HEK293 (cell line): ENCODE results near the gene KIF2C.

ENCODE experiments used
- KLF8 ChIP-seq: fragments of 450-650 bp; formaldehyde crosslinking; IDR thresholded peaks from 2 replicates; pipeline ENCODE4 v1.5.1; 2016; ENCODE audit warnings: missing biosample characterization, missing genetic modification characterization
- MEIS1 ChIP-seq: sonication (generic); formaldehyde crosslinking; IDR thresholded peaks from 2 replicates; pipeline ENCODE4 v1.8.1; 2022; ENCODE audit warnings: missing genetic modification reagents, mild to moderate bottlenecking, borderline replicate concordance
- TRIM28 ChIP-seq: IDR thresholded peaks from 2 replicates; pipeline ENCODE4 v1.6.1; 2011; ENCODE audit warnings: low read length, control low read depth, borderline replicate concordance
- ZFP69B ChIP-seq: fragments of 450-650 bp; formaldehyde crosslinking; IDR thresholded peaks from 2 replicates; pipeline ENCODE4 v1.5.1; 2016; ENCODE audit warnings: missing biosample characterization, missing genetic modification characterization
- ZNF140 ChIP-seq: fragments of 450-650 bp; formaldehyde crosslinking; IDR thresholded peaks from 2 replicates; pipeline ENCODE4 v1.5.1; 2016; ENCODE audit warnings: missing biosample characterization, missing genetic modification characterization
- ZNF169 ChIP-seq: fragments of 450-650 bp; formaldehyde crosslinking; IDR thresholded peaks from 2 replicates; pipeline ENCODE4 v1.5.1; 2016; ENCODE audit warnings: missing biosample characterization, missing genetic modification characterization
- ZNF175 ChIP-seq: fragments of 450-650 bp; formaldehyde crosslinking; IDR thresholded peaks from 2 replicates; pipeline ENCODE4 v1.5.1; 2016; ENCODE audit warnings: missing biosample characterization, missing genetic modification characterization
- ZNF184 ChIP-seq: fragments of 450-650 bp; IDR thresholded peaks from 2 replicates; pipeline ENCODE4 v1.5.1; 2018; ENCODE audit warnings: missing biosample characterization, mild to moderate bottlenecking, missing genetic modification characterization
- ZNF202 ChIP-seq: fragments of 450-650 bp; formaldehyde crosslinking; IDR thresholded peaks from 2 replicates; pipeline ENCODE4 v1.5.1; 2016; ENCODE audit warnings: missing biosample characterization, missing genetic modification characterization, borderline replicate concordance
- ZNF266 ChIP-seq: fragments of 450-650 bp; formaldehyde crosslinking; IDR thresholded peaks from 2 replicates; pipeline ENCODE4 v1.5.1; 2016; ENCODE audit warnings: missing biosample characterization, missing genetic modification characterization, low read depth
- ZNF311 ChIP-seq: fragments of 450-650 bp; formaldehyde crosslinking; IDR thresholded peaks from 2 replicates; pipeline ENCODE4 v1.5.1; 2017; ENCODE audit warnings: missing biosample characterization, missing genetic modification characterization, borderline replicate concordance
- ZNF521 ChIP-seq: fragments of 450-650 bp; formaldehyde crosslinking; IDR thresholded peaks from 2 replicates; pipeline ENCODE4 v1.5.1; 2017; ENCODE audit warnings: missing biosample characterization, mild to moderate bottlenecking, missing genetic modification characterization
- ZNF548 ChIP-seq: fragments of 450-650 bp; formaldehyde crosslinking; IDR thresholded peaks from 2 replicates; pipeline ENCODE4 v1.5.1; 2016; ENCODE audit warnings: missing biosample characterization, missing genetic modification characterization
- ZNF600 ChIP-seq: fragments of 450-650 bp; formaldehyde crosslinking; IDR thresholded peaks from 2 replicates; pipeline ENCODE4 v1.5.1; 2016; ENCODE audit warnings: missing biosample characterization, missing genetic modification characterization
- ZNF626 ChIP-seq: fragments of 450-650 bp; sonication (Bioruptor Pico); formaldehyde crosslinking; IDR thresholded peaks from 2 replicates; pipeline ENCODE4 v1.5.1; 2018; ENCODE audit warnings: missing biosample characterization, missing genetic modification characterization, inconsistent platforms
- ZNF677 ChIP-seq: fragments of 450-650 bp; IDR thresholded peaks from 2 replicates; pipeline ENCODE4 v1.5.0; 2018; ENCODE audit warnings: missing biosample characterization, mild to moderate bottlenecking, missing genetic modification characterization, moderate library complexity
- ZNF76 ChIP-seq: fragments of 450-650 bp; formaldehyde crosslinking; IDR thresholded peaks from 2 replicates; pipeline ENCODE4; 2016; ENCODE audit warnings: low read depth, missing biosample characterization, missing genetic modification characterization, borderline replicate concordance
- TF ChIP-seq, protein P1 (sequence below): fragments of 450-650 bp; formaldehyde crosslinking; IDR thresholded peaks from 2 replicates; pipeline ENCODE4 v1.5.1; 2017; ENCODE audit warnings: missing biosample characterization, mild to moderate bottlenecking, missing genetic modification characterization, moderate library complexity
- TF ChIP-seq, protein P2 (sequence below): fragments of 450-650 bp; formaldehyde crosslinking; IDR thresholded peaks from 2 replicates; pipeline ENCODE4 v1.5.1; 2016; ENCODE audit warnings: missing biosample characterization, missing genetic modification characterization
- TF ChIP-seq, protein P3 (sequence below): fragments of 450-650 bp; formaldehyde crosslinking; IDR thresholded peaks from 2 replicates; pipeline ENCODE4 v1.5.1; 2016; ENCODE audit warnings: missing biosample characterization, missing genetic modification characterization
- TF ChIP-seq, protein P4 (sequence below): fragments of 450-650 bp; formaldehyde crosslinking; IDR thresholded peaks from 2 replicates; pipeline ENCODE4; 2016; ENCODE audit warnings: missing biosample characterization, missing genetic modification characterization
- TF ChIP-seq, protein P5 (sequence below): fragments of 450-650 bp; formaldehyde crosslinking; IDR thresholded peaks from 2 replicates; pipeline ENCODE4 v1.5.1; 2016; ENCODE audit warnings: missing biosample characterization, missing genetic modification characterization
- TF ChIP-seq, protein P6 (sequence below): fragments of 450-650 bp; formaldehyde crosslinking; IDR thresholded peaks from 2 replicates; pipeline ENCODE4 v1.5.1; 2016; ENCODE audit warnings: missing biosample characterization, missing genetic modification characterization
- TF ChIP-seq, protein P7 (sequence below): fragments of 450-650 bp; formaldehyde crosslinking; IDR thresholded peaks from 2 replicates; pipeline ENCODE4 v1.5.1; 2016; ENCODE audit warnings: missing biosample characterization, missing genetic modification characterization, low read depth
- TF ChIP-seq, protein P8 (sequence below): fragments of 450-650 bp; formaldehyde crosslinking; IDR thresholded peaks from 2 replicates; pipeline ENCODE4 v1.5.1; 2016; ENCODE audit warnings: missing biosample characterization, missing genetic modification characterization

The KIF2C gene

DNA sequence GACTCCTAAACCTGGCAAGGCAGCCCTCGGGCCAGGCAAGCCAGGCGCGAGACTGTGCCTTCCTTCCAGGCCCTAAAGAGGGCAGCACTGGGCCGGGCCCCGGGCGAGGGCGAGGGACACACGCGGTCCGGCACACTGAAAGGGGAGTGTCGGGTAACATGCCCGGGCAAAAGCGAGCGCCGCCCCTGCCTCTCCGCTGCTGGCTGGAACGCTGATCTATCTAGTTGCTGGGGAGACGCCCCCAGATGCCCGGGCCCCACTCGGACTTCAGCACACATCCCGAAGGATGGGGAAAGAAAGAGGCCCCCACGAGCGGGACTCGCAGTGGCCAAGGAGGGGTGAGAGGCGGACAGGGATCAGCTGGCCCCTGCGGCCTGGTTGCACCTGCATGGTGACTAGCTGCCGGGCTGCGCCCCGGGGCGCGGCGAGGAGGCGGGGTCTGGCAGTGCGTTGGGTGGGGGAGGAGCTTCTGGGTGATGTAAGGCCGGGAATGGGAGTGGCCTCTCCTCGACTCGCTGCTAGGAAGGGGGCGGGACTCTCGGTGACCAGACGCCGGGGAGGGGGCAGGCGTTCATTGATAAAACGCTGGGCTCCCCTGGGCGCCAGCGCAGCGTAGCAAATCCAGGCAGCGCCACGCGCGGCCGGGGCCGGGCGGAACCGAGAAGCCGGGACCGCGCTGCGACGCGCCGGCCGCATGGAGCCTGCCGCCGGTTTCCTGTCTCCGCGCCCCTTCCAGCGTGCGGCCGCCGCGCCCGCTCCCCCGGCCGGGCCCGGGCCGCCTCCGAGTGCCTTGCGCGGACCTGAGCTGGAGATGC is 60.3 kb downstream of the KIF2C start, which contains the start of gene PLK3 (continued):
- TF ChIP-seq, protein P1, sequence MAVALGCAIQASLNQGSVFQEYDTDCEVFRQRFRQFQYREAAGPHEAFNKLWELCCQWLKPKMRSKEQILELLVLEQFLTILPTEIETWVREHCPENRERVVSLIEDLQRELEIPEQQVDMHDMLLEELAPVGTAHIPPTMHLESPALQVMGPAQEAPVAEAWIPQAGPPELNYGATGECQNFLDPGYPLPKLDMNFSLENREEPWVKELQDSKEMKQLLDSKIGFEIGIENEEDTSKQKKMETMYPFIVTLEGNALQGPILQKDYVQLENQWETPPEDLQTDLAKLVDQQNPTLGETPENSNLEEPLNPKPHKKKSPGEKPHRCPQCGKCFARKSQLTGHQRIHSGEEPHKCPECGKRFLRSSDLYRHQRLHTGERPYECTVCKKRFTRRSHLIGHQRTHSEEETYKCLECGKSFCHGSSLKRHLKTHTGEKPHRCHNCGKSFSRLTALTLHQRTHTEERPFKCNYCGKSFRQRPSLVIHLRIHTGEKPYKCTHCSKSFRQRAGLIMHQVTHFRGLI (tag by site-specific recombination) = peak; percentile 56; the same call in 1 of the 2 replicates
- TF ChIP-seq ZNF626 = no peak
- no peak for TF ChIP-seq MEIS1 (CRISPR knock-in tag)
- TF ChIP-seq, protein P2, sequence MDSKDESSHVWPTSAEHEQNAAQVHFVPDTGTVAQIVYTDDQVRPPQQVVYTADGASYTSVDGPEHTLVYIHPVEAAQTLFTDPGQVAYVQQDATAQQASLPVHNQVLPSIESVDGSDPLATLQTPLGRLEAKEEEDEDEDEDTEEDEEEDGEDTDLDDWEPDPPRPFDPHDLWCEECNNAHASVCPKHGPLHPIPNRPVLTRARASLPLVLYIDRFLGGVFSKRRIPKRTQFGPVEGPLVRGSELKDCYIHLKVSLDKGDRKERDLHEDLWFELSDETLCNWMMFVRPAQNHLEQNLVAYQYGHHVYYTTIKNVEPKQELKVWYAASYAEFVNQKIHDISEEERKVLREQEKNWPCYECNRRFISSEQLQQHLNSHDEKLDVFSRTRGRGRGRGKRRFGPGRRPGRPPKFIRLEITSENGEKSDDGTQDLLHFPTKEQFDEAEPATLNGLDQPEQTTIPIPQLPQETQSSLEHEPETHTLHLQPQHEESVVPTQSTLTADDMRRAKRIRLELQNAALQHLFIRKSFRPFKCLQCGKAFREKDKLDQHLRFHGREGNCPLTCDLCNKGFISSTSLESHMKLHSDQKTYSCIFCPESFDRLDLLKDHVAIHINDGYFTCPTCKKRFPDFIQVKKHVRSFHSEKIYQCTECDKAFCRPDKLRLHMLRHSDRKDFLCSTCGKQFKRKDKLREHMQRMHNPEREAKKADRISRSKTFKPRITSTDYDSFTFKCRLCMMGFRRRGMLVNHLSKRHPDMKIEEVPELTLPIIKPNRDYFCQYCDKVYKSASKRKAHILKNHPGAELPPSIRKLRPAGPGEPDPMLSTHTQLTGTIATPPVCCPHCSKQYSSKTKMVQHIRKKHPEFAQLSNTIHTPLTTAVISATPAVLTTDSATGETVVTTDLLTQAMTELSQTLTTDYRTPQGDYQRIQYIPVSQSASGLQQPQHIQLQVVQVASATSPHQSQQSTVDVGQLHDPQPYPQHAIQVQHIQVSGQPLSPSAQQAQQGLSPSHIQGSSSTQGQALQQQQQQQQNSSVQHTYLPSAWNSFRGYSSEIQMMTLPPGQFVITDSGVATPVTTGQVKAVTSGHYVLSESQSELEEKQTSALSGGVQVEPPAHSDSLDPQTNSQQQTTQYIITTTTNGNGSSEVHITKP = peak; percentile 91
- TF ChIP-seq, protein P3, sequence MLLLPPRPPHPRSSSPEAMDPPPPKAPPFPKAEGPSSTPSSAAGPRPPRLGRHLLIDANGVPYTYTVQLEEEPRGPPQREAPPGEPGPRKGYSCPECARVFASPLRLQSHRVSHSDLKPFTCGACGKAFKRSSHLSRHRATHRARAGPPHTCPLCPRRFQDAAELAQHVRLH (tag by site-specific recombination) = peak; percentile 81
- TF ChIP-seq ZNF169 (tag by site-specific recombination) = no peak
- TF ChIP-seq ZFP69B (tag by site-specific recombination) = peak; percentile 95
- TF ChIP-seq ZNF311 (tag by site-specific recombination) = no peak
- TF ChIP-seq TRIM28 = peak; percentile 43; the same call in 1 of the 2 replicates
- 0 out of 2 replicates have a peak, but pooled peaks have one; percentile 8 for TF ChIP-seq ZNF600 (tag by site-specific recombination)
- no peak for TF ChIP-seq ZNF202 (tag by site-specific recombination)
- TF ChIP-seq ZNF184 = peak; percentile 30; the same call in 1 of the 2 replicates
- TF ChIP-seq ZNF677 (tag by site-specific recombination) = peak; percentile 55; the same call in 1 of the 2 replicates
- TF ChIP-seq KLF8 = peak; percentile 98
- TF ChIP-seq, protein P4, sequence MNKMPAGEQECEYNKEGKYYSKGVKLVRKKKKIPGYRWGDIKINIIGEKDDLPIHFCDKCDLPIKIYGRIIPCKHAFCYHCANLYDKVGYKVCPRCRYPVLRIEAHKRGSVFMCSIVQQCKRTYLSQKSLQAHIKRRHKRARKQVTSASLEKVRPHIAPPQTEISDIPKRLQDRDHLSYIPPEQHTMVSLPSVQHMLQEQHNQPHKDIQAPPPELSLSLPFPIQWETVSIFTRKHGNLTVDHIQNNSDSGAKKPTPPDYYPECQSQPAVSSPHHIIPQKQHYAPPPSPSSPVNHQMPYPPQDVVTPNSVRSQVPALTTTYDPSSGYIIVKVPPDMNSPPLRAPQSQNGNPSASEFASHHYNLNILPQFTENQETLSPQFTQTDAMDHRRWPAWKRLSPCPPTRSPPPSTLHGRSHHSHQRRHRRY (tag by site-specific recombination) = no peak
- TF ChIP-seq, protein P5, sequence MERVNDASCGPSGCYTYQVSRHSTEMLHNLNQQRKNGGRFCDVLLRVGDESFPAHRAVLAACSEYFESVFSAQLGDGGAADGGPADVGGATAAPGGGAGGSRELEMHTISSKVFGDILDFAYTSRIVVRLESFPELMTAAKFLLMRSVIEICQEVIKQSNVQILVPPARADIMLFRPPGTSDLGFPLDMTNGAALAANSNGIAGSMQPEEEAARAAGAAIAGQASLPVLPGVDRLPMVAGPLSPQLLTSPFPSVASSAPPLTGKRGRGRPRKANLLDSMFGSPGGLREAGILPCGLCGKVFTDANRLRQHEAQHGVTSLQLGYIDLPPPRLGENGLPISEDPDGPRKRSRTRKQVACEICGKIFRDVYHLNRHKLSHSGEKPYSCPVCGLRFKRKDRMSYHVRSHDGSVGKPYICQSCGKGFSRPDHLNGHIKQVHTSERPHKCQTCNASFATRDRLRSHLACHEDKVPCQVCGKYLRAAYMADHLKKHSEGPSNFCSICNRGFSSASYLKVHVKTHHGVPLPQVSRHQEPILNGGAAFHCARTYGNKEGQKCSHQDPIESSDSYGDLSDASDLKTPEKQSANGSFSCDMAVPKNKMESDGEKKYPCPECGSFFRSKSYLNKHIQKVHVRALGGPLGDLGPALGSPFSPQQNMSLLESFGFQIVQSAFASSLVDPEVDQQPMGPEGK (tag by site-specific recombination) = peak; percentile 99
- TF ChIP-seq ZNF521 (tag by site-specific recombination) = no peak
- TF ChIP-seq ZNF140 (tag by site-specific recombination) = no peak
- TF ChIP-seq, protein P6, sequence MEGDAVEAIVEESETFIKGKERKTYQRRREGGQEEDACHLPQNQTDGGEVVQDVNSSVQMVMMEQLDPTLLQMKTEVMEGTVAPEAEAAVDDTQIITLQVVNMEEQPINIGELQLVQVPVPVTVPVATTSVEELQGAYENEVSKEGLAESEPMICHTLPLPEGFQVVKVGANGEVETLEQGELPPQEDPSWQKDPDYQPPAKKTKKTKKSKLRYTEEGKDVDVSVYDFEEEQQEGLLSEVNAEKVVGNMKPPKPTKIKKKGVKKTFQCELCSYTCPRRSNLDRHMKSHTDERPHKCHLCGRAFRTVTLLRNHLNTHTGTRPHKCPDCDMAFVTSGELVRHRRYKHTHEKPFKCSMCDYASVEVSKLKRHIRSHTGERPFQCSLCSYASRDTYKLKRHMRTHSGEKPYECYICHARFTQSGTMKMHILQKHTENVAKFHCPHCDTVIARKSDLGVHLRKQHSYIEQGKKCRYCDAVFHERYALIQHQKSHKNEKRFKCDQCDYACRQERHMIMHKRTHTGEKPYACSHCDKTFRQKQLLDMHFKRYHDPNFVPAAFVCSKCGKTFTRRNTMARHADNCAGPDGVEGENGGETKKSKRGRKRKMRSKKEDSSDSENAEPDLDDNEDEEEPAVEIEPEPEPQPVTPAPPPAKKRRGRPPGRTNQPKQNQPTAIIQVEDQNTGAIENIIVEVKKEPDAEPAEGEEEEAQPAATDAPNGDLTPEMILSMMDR (tag by site-specific recombination) = peak; percentile 97
- TF ChIP-seq, protein P7, sequence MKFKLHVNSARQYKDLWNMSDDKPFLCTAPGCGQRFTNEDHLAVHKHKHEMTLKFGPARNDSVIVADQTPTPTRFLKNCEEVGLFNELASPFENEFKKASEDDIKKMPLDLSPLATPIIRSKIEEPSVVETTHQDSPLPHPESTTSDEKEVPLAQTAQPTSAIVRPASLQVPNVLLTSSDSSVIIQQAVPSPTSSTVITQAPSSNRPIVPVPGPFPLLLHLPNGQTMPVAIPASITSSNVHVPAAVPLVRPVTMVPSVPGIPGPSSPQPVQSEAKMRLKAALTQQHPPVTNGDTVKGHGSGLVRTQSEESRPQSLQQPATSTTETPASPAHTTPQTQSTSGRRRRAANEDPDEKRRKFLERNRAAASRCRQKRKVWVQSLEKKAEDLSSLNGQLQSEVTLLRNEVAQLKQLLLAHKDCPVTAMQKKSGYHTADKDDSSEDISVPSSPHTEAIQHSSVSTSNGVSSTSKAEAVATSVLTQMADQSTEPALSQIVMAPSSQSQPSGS = peak; percentile 45; the same call in 1 of the 2 replicates
- TF ChIP-seq ZNF548 (tag by site-specific recombination) = no peak
- peak; percentile 80; the same call in 1 of the 2 replicates for TF ChIP-seq ZNF76 (tag by site-specific recombination)
- TF ChIP-seq, protein P8, sequence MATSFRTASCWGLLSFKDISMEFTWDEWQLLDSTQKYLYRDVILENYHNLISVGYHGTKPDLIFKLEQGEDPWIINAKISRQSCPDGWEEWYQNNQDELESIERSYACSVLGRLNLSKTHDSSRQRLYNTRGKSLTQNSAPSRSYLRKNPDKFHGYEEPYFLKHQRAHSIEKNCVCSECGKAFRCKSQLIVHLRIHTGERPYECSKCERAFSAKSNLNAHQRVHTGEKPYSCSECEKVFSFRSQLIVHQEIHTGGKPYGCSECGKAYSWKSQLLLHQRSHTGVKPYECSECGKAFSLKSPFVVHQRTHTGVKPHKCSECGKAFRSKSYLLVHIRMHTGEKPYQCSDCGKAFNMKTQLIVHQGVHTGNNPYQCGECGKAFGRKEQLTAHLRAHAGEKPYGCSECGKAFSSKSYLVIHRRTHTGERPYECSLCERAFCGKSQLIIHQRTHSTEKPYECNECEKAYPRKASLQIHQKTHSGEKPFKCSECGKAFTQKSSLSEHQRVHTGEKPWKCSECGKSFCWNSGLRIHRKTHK = no peak
- TF ChIP-seq ZNF175 (tag by site-specific recombination) = no peak
- TF ChIP-seq ZNF266 (tag by site-specific recombination) = no peak
